HG02763 (cell line): ENCODE results near the gene SETD7.
"Not testable (repeated sequence)": the region's sequence is repeated elsewhere in the genome, so short reads cannot be mapped to it uniquely, and the experiment has no call there.

ENCODE experiments used
- ATAC-seq: cut with Tn5 transposase; IDR thresholded peaks from one replicate; pipeline ENCODE4 v1.9.1; 2021; ENCODE audit warnings: mild to moderate bottlenecking, moderate library complexity; ENCODE audit not compliant: unreplicated experiment

SETD7 gene

DNA sequence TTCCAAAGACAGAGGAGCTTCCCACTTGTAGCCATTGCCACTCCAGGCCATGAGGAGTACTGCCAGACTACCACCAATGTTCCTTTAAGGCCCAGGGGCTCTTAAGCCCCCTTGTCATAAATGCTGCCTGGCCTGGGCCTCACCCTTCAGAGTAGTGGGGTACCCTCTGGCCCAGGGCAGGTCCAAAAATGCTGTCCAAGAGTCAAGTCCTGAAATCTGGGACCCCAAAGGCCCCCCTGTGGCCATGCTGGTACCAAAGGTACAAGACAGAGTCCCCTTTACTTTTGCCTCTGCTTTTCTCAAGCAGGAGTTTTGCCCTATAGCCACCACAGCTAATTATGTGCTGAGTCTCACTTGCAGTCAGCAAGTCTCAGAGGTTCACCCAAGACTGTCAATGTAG is 85.7 kb downstream of the SETD7 start:
- no peak for ATAC-seq

DNA sequence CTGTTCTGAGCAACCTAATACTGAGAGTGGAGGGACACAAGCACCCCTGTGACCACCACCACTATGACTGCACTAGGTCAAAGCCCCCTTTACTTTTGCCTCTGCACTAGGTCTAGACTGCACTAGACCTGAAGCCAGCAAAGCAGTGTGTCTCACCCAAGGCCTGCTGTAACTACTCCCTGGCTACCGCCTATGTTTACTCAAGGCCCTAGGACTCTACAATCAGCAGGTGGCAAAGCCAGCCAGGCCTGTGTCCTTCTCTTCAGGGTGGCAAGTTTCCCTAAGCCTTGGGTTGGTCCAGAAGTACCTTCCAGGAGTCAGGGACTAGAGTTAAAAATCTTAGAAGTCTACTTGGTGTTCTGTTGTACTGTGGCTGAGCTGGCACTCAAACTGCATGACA is 86.2 kb downstream of the SETD7 start:
- ATAC-seq = no peak

DNA sequence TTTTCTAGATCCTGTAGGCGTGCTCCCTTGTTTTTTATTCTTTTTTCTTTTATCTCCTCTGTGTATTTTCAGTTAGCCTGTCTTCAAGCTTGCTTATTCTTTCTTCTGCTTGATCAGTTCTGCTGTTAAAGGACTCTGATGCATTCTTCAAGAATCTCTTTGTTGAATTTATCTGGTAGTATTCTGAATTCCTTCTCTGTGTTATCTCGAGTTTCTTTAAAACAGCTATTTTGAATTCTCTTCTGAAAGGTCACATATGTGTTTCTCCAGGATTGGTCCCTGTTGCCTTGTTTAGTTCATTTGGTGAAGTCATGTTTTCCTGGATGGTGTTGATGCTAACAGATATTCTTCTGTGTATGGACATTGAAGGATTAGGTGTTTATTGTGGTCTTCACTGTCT is 86.8 kb downstream of the SETD7 start:
- no peak for ATAC-seq

DNA sequence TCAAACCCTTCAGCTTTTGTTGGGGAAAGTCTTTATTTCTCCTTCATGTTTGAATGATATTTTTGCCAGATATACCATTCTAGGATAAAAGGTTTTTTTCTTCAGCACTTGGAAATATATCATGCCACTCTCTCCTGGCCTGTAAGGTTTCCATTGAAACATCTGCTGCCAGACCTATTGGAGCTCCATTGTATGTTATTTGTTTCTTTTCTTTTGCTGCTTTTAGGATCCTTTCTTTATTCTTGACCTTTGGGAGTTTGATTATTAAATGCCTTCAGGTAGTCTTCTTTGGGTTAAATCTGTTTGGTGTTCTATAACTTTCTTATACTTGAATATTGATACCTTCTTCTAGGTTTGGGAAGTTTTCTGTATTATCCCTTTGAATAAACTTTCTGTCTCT is 87.3 kb downstream of the SETD7 start:
- not testable (repeated sequence) for ATAC-seq

DNA sequence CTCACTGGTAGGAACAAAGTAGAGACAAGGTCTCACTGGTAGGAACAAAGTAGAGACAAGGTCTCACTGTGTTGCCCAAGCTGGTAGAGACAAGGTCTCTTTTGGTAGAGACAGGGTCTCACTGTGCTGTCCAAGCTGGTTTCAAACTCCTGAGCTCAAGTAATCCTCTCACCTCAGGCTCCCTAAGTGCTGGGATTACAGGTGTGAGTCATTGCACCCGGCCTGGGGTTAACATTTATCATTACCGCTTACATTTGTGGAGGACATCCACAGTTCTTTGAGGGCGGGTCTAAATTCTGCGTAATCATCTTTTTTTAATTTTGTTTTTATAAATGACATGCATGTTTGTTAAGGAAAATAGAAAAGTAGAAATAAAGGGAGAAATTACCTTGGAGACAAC is 90.1 kb downstream of the SETD7 start:
- ATAC-seq = no peak

DNA sequence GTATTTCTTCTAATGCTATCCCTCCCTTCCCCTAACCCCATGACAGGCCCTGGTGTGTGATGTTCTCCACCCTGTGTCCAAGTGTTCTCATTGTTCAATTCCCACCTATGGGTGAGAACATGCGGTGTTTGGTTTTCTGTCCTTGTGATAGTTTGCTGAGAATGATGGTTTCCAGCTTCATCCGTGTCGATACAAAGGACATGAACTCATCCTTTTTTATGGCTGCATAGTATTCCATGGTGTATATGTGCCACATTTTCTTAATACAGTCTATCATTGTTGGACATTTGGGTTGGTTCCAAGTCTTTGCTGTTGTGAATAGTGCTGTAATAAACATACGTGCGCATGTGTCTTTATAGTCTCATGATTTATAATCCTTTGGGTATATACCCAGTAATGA is 91.5 kb downstream of the SETD7 start:
- not testable (repeated sequence) for ATAC-seq

DNA sequence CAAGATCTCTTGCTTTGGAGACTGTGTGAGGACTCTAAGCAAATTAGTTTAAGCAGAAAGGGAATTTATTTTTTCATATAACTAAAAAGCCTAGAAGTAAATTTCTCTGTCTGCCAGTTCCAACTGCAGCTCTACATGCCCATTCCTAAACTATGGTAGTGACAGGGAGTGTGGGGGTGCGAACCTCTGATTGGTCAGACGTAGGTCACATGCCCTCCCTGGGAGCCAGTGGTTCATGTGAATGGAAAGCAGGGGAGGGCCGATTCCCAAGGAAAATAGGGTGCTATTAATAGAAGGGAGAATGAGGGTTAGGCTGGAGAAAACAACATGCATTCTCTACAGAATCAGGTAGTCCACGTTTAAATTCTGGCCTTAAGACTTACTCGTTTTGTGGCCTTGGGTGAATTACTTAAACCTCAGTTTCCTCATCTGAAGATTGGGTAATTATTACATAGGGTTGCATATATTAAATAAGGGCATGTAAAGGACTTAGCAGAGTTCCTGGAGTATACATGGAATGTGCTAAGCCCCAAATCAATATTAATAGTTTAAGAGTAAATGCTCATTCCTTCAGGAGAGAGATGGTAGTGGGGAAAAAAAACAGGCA is 94.9 kb downstream of the SETD7 start:
- ATAC-seq = no peak

DNA sequence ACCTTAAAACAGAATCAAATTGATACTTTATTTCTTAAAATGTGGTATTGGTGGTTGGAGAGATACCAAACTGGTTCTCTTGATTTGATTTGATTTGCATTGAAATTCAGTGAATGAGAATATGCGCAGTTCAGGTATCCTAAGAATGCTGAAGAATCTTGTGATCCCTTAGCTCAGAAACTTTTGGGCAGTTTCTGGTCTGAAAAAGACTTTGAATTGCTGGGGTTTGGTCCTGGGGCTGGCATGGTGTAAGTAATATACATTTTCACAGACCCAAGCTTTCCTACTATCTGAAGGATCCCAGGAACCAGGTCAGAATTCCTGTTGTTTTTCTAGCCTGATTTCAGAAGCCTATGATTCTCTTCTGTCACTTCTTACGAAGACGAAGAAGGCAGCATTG is 95.5 kb downstream of the SETD7 start:
- no peak for ATAC-seq

DNA sequence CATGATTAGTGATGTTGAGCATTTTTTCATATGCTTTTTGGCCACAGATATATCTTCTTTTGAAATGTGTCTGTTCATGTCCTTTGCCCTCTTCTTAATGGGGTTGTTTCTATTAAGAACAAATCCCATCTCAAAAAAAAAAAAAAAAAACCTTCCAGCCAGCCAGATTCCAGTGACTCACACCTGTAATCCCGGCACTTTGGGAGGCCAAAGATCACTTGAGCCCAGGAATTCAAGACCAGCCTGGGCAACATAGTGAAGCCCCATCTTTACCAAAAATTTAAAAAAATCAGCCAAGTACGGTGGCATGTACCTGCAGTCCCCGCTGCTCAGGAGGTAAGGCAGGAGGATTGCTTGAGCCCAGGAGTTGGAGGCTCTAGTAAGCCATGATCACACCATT is 97.0 kb downstream of the SETD7 start:
- no peak for ATAC-seq

DNA sequence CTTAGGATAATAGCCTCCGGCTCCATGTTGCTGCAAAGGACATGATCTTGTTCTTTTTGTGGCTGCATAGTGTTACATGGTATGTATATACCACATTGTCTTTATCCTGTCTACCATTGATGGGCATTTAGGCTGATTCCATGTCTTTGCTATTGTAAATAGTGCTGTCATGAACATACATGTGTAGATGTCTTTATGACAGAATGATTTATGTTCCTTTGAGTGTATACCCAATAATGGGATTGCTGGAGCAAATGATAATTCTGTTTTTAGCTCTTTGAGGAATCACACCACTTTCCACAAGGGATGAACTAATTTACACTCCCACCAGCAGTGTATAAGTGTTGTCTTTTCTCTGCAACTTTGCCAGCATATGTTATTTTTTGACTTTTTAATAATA is 97.5 kb downstream of the SETD7 start:
- no peak for ATAC-seq

DNA sequence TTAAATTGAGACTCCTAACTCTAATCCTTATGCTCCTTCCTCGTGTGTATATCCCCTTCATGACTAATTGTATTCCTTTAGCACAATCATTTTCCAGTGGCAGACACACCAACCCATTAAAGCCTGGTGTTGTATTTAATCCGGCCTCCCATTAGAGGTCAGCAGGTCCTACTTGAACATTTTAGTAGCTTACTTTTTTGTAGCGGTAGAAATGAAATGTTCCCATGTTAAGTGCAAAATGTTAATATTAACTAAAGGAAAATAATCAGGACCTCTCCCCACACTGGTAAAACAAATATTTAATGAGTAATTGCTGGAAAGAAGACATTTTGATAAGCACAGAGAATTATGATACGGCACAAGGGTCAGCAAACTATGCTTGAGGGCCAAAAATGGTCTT is 98.7 kb downstream of the SETD7 start:
- ATAC-seq = no peak

DNA sequence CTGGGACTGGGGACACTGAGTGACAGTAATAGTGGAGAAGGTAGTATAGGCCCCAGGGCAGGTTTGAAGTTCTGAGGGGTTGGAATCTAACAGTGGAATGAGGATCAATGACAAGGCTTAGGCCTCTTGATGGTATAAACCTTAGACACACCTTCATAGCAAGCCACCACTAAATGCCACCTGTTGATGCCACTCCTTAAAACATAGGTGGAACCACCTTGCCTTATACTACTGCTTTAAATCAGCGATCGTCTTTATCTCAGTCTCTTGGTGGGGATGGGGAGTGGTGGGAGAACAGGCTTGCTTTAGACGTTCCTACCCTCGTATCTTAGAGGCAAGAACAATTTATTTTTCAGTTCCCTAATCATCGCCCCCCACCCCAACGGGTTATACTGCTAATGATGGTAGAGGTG is 100.9 kb downstream of the SETD7 start:
- ATAC-seq = no peak

DNA sequence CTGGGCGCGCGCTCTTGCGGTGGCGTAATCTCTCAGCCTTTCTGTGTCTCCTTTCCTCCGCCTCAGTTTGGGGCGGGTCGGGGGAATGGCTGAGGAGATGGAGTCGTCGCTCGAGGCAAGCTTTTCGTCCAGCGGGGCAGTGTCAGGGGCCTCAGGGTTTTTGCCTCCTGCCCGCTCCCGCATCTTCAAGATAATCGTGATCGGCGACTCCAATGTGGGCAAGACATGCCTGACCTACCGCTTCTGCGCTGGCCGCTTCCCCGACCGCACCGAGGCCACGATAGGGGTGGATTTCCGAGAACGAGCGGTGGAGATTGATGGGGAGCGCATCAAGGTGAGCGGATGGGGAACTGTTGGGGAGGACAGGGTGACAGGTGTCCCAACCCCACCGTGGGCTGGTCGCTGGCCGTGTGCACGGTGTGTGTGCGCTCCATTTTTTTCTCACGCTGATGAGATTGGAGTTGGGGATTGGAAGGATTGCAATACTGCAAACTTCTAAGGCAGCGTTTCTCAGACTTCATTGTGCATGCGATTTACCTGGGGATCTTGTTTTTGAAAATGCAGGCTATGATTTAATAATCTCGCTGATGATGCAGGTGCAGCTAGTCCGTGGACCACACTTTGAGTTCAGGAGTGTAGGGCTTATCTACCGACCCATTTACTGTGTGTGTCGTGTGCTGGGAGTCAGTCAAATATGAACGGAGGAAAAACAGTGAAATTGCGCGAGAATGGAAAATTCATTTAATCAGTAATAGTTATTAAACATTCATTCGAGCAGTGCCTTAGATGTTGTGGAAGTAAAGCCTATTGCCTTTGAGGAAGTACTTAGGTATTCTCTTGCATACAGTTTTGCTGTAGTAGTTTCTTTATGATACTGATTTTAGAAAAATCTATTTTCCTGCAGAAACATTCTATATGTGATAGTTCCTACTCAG is 101.6 kb downstream of the SETD7 start, which contains the start of gene RAB33B:
Gene RAB33B (plus strand): TSS at position 11 of the 935 bp plus-strand sequence. CDS start 75 bp downstream, at position 86.
- ATAC-seq = peak; percentile 3

DNA sequence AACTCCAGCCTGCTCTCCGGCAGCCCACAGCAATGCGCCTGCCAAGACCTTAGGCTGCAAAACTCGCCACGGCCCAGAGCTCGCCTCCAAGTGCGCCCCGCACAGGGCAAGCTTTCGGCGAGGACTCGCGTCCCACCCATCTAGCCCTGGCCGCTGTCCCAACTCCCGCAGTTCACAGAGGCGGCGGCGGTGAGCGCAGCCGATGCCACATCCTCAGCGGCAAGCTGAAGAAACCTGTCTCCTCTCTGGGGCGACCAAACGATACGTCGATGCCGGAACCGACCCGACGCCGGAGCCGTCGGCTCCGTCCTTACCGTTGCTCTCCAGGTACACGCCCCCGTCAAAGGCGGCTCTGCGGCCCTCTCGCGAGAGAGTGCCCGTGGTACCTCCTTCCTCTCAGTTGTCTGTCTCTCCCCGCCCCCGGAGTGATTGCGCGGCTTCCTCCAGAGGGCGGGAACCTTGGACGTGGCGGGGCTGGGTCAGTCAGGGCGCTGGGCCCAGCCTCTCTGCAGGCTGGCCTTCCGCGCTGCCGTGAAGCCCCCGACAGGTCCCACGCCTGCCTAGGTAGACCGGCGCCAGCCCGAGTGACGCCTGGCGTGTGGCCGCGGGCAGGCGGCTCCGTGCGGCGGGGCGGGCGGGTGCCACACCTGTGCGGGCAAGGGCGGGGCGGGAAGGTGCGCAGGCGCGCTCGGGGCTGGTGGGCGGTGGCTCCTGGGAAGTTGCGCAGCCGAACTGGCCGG is 102.5 kb downstream of the SETD7 start:
- peak; percentile 87 for ATAC-seq

DNA sequence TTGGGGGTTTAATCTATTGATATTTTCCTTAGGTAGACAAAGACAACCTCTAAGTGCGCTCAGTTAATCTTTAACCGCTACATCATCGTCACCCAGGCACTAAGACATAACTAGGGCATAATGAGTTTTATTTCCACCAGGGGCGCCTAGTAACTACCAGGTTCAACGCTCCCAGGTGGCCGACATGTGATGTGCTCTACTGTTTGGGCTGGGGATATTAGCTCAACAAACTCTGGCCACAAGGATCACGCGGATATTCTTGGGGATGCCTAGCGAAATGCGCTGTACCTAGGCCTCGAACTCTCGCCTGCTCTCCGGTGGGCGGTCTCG is 103.0 kb downstream of the SETD7 start:
- ATAC-seq = peak; percentile 42

DNA sequence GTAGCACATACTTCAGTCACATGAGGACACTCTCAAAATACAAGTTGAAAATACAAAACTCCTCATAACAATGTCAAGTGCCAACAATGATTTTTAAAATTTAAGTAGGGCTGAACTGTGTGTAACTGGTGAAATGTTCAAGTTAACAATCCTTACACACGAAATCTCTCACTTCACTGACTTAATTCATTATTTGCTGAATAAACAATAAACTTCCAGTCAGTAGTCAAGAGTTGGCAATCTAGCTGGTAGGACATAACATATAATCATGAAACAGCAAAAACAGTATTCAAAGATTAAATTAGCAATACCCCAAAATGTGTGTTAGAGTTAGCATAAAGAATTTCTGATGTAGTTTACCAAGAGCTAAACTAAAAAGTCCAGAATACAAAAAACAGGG is 104.0 kb downstream of the SETD7 start:
- no peak for ATAC-seq

DNA sequence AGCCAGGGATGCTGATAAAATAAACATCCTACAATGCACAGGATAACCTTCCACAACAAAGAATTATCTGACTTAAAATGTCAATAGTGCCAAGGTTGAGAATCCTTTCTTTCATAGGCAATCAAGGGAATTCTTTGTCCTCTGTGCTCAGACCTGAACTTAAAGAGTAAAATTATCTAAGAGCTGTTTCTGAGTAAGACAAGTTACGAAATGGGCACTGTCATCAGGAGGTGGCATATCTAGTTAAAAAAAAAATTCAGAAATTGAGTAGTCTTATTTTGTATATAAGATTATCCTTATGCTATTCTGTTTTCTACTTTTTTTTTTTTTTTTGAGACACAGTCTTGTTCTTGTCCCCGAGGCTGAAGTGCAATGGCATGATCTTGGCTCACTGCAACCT is 105.4 kb downstream of the SETD7 start:
- ATAC-seq = no peak

DNA sequence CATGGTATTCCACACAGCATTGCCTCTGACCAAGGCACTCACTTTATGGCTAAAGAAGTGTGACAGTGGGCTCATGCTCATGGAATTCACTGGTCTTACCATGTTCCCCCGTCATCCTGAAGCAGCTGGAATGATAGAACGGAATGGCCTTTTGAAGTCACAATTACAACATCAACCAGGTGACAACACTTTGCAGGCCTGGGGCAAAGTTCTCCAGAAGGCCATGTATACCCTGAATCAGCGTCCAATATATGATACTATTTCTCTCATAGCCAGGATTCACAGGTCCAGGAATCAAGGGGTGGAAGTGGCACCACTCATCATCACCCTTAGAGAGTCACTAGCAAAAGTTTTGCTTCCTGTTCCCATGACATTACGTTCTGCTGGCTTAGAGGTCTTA is 108.9 kb downstream of the SETD7 start:
- ATAC-seq = not testable (repeated sequence)
